Fibroblast of villous mesenchyme (primary cell): Measurements from ENCODE around the gene ZNF746. TPM values are rescaled to one million over a fixed set of nuclear protein-coding genes. Genes with fewer than 3 reads are reported as not detected.
A peak's percentile ranks its signal among the peaks of the same experiment; 100 is the strongest.

Experiments used
- DNase-seq: peaks from one replicate; pipeline ENCODE4 v3.0.0-alpha.2; 2010; ENCODE audit warnings: low read depth
- H3K4me3 ChIP-seq: 2 replicates; pipeline ENCODE4 v1.5.1; 2011; ENCODE audit warnings: low read depth, mild to moderate bottlenecking, low read length
- total RNA-seq: library from RNA; depleted of rRNA; stranded (reverse); fragments of >200 nt; gene quantifications from 2 replicates; pipeline ENCODE4 v1.2.3, GENCODE V29; 2012
- TF ChIP-seq, protein P1 (sequence below): IDR thresholded peaks from 2 replicates; pipeline ENCODE4 v1.5.1; 2012; ENCODE audit warnings: low read depth, mild to moderate bottlenecking, low read length; ENCODE audit not compliant: insufficient read depth

Gene ZNF746
- total RNA-seq, 1 donor, result 24.2 TPM

DNA sequence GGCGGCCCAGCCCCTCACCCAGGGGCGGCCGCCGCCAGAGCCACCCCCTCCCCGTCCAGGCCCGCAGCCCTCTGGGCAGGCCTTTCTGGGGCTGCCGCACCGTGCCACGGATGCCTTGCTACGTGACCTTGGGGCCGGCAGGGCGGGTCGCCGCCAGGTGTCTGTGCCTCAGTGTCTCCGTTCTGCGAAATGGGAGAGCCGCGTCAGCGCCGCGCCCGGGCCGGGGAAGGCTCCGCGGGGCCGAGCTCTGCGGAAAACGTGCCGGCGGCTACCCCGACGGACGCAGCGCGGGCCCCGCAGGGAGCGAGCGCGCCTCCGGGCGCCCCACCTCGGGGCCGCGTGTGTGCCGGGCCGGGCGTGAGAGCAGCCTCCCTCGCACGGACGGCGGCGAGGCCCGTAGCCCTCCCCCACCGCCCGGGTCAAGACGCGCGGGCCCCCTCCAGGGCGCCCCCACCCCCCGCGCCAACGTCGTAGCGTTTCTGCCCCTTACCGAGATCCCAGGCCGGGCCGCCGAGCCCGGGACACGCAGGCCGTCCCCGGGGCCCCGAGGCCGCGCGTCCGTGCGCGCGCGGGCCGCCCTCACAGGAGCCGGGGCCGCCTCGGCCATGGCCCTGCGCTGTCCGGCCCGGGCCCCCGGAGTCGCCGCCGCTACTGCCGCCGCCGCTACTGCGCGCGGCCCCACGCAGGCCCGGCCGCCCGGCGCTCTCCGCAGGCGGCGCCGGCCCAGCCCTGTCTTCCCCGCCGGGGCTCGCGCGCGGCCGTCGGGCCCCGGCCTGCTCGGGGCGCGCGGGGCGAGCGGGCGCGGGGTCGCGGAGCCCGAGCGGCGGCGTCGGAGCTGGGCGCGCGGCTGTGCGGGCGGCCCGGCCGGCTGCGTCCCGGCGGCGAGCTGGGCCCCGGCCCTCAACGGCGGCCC lies 37.8 kb downstream of the ZNF746 start:
- TF ChIP-seq, protein P1, sequence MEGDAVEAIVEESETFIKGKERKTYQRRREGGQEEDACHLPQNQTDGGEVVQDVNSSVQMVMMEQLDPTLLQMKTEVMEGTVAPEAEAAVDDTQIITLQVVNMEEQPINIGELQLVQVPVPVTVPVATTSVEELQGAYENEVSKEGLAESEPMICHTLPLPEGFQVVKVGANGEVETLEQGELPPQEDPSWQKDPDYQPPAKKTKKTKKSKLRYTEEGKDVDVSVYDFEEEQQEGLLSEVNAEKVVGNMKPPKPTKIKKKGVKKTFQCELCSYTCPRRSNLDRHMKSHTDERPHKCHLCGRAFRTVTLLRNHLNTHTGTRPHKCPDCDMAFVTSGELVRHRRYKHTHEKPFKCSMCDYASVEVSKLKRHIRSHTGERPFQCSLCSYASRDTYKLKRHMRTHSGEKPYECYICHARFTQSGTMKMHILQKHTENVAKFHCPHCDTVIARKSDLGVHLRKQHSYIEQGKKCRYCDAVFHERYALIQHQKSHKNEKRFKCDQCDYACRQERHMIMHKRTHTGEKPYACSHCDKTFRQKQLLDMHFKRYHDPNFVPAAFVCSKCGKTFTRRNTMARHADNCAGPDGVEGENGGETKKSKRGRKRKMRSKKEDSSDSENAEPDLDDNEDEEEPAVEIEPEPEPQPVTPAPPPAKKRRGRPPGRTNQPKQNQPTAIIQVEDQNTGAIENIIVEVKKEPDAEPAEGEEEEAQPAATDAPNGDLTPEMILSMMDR, result no peak

DNA sequence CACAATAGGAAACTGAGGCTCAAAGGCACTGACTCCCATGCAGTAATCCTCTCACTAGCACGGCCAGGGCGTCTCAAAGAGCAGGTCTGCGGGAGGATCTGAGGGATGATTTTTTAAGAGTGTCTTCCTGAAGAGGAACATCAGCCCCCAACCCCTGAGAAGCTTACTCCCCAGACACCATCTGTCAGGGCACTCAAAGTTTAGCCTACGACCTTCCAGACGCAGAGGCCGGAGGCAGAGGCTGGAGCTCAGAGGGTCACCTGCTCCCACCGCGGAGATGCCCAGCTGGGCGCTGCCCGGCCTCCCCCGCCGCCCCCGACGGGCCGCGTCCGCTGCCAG lies 38.4 kb downstream of the ZNF746 start:
- DNase-seq, result no peak
- peak overlapping the region; percentile 76 for H3K4me3 ChIP-seq
- TF ChIP-seq, protein P1, result no peak

More for the DNA sequence above, 37.8 kb downstream of the ZNF746 start:
- no peak for DNase-seq
- H3K4me3 ChIP-seq, result peak overlapping the region; percentile 76

DNA sequence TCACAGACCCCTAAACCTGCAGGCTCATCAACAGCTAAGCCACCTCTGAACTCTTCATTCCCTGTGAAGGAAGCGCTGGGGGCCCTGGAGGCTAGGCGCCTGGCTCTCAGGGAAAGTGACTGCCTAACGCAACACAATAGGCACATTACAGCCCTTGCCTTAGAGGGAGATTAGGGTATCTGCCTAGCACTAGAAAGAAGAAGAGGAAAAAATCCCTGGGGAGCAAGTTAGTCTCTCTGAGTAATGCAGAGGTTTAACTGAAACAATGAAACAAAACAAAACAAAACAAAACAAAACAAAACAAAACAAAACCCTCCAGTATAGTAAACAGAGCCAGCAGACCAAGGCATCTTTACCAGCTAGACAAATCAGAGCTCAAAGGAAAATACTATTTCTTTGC lies 39.4 kb downstream of the ZNF746 start:
- TF ChIP-seq, protein P1, result no peak
- no peak overlapping the region for H3K4me3 ChIP-seq
- no peak for DNase-seq

DNA sequence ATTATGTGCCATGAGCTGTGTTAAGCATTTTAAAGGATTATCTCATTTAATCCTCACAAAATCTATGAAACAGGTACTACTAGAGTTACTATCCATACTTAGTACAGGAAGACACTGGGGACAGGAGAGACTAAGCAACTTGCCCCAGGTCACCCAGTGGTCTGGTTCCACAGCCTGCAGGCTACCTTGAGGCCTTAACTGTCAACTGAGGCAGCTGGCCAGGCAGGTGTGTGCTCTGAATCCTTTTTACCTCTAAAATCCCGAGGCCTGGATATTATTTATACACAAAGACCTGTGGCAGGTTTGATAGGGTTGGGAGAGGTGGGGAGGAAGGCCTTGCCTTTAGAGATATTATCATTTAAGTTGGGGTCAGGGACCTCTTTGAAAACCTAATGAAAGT lies 39.8 kb downstream of the ZNF746 start:
- no peak for DNase-seq
- H3K4me3 ChIP-seq, result no peak overlapping the region
- TF ChIP-seq, protein P1, result no peak

DNA sequence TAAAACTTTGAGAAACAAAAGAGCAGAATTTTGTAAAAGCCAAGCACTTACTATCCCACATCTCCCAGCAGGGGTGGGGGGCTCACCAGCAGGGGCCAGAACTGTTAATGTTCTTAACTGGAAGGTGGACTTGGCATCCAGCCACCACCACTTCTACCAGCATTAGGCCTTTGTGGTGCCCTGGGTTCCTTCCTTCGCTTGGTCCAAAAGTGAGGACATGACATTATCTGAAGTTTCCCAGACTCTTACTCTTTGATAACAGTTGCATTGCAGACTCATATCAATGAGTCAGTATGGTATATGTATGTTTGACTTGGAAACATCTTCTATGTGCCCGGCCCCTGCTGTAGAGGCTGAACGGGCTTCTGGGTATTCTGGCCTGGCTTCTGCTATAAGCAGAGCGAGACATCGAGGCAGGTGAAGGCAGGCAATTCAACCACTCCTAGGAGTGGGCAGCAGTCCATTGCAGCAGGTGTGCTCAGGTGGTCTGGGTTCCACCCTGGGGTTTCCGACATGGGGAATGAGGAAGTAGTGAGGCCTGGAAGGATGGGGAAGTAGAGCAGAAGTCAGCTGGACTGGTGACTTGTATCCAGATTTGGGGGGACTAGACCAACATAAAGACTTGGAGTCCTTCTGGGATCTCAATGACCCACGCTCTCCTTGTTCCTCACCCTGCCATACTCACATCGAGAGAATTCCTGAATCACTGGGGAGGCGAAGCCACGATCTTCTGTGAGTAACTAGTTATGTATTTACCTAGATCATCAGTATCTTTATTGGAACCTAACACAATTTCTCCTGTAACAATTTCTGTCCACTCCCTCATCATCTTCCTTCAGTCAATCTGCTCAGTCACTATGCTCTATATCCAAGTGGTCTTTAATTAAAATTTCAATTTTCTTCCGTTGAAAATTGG lies 40.8 kb downstream of the ZNF746 start:
- TF ChIP-seq, protein P1, result no peak
- no peak overlapping the region for H3K4me3 ChIP-seq
- DNase-seq, result no peak

DNA sequence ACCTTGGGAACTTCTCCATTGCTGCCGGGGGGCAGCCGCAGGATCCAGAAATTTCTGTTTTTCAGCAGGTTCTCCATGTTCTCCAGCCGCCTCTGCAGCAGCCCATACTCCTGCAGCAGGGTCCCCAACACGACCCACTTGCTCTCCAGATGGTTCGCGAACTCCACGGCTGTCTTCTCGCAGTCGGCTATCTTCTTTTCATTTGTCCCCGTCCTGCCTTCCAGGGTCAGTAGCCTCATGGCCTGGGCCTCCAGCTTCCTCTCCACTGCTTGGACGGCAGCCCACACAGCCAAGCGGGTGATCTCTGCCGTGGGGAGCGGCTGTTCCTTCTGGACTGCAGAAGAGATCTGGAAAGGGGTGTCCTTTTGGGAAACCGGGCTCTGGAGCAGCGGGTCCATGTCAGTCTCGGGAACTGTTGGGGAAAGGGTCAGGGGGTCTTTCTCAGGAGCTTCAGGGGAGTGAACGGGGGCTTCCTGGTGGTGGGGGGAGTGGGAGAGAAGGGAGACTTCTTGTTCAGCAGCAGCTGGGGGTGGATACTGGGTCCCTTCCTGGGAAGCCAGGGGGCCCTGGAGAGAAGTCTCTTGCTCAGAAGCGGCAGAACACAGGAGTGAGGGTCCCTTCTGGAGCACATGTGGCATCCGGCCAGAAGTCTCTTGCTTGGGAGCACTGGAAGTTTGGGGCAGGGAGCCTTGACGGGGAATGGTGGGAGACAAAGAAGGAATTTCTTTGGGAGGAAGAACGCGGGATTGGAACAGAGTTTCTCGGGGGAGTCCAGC lies 42.2 kb downstream of the ZNF746 start:
- TF ChIP-seq, protein P1, result no peak
- H3K4me3 ChIP-seq, result no peak overlapping the region

More for the DNA sequence above, 42.2 kb downstream of the ZNF746 start:
- no peak for DNase-seq
